Measurements from ENCODE around the gene ABL1.

The ABL1 gene

DNA sequence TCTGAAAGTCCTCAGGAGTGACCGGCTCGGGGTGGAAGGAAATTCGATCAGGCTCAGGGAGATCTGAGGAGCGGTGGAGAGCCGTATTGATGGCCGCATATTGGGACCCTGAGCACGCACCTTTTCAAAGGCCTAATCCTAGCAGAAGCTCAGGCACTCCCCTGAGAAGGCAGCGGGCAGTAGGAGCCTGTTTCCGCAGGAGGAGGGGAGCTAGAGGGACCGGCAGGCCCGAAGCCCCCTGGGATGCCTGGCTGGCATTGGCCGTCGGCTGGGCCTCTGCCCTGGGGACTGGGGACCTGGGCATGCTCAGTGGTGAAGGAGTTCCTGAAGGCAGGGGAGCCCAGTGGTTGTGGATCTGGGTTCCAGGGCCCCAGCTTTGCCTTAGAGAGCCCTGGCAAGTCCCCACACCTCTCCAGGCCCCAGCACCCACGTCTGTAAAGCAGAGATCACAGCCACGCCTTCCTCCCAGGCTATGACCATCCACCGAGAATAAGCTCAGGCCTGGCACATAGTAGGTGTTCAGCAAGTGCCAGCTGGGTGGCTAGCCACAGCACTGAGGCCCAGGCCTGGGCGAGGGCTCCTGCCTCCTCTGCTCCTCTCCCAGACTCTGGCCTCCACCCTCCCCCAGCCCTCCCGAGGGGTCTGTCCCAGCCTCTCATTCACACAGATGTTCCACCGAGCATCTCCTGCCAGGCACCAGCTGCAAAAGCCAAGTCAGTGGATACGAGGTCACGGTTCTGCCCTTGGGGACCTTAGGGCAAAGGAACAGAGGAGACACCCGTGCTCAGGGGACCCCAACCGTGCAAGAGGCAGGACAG is 78.8 kb downstream of the ABL1 start:
- in situ Hi-C loops (cut with HindIII; ENCODE audit: low sequenced_read_pairs) = no loop called here

GRCh38 chr9:130914417-130915095 is 79.5 kb downstream of the ABL1 start:
- in situ Hi-C loops (cut with HindIII; ENCODE audit: low sequenced_read_pairs) = no loop called here

DNA sequence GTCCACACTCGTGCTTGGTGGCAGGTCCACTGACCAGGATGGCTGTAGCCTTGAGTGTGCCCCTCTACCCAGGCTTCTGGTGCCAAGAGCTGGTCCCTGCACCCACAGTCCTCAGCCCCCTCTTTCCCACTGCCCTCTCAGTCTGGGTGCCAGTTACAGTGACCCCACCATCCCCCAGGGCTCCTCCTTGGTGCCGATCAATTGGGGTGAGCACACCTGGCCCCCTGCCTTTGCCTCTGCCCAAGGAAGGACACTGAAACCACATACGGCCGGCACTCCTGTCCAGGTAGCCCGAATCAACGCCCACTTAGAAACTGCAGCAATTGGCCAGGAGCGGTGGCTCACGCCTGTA is 80.0 kb downstream of the ABL1 start:
- in situ Hi-C loops (cut with HindIII; ENCODE audit: low sequenced_read_pairs) = no loop called here

DNA sequence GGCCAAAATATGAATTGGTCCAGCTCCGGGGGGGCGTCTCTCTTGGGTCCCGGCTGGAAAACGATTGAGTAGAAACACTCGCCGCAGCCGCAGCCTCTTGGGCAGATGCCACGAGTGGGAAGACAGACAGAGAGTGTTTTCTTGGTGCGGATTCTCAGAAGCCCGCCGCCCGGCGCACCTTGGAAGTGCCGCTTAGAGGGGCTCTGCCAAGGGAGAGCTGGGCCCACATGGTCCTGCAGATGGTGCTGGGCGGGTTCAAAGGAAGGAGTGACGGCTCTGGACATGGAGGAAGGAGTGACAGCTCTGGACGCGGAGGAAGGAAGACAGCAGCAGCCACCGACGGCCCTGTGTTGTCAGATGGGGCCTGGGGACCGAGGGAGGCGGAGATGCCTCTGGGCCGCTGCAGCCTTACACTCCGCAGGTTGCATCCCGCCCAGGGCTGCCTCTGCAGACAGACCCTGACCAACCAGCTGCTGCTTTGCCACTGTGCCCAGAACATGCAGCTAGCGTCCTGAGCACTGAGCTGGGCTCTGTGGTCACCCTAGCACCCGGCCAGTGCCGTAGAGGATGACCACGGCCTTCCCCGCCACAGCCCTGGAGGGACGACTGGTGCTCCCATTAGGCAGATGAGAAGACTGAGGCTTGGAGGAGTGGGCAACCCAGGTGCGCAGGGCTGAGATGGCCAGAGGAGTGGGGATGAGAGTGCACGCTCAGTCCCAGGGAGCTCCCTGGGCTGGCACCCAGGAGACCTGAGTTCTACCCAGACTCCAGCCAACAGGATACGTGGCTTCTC is 82.3 kb downstream of the ABL1 start:
- in situ Hi-C loops (cut with HindIII; ENCODE audit: low sequenced_read_pairs) = no loop called here

DNA sequence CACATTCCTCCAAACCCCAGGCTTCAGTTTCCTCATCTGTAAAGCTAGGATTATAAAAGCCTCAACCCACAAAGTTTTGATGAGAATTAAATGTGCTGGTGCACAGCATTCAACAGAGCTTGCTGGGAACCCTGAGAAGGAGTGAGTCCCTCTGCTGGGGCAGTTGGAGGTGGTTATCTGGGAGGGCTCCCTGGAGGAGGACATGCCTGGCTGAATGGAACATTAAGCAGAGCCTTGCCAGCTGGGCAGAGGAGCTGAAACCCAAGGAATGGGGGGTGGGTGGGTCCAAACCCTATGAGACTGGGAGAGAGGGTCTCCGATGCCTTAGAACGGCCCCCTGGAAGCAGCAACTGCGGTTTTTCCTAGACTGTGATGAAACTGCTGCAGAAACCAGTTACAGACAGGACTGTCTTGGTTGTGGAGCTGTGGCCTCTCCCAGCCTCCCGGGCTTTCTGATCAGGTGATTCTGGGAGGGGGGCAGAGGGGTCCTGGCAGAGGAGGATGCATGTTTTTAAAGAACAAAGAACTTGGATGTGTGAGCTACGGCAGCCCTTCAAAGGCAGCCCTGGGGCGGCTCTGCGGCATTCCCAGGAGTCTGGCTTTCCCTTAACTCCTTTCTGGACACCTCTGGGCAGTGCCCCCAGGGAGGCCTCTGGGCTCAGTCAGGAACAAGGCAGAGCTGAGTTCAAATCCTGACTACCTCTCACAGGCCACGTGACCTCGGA is 83.2 kb downstream of the ABL1 start:
- in situ Hi-C loops (cut with HindIII; ENCODE audit: low sequenced_read_pairs) = no loop called here

DNA sequence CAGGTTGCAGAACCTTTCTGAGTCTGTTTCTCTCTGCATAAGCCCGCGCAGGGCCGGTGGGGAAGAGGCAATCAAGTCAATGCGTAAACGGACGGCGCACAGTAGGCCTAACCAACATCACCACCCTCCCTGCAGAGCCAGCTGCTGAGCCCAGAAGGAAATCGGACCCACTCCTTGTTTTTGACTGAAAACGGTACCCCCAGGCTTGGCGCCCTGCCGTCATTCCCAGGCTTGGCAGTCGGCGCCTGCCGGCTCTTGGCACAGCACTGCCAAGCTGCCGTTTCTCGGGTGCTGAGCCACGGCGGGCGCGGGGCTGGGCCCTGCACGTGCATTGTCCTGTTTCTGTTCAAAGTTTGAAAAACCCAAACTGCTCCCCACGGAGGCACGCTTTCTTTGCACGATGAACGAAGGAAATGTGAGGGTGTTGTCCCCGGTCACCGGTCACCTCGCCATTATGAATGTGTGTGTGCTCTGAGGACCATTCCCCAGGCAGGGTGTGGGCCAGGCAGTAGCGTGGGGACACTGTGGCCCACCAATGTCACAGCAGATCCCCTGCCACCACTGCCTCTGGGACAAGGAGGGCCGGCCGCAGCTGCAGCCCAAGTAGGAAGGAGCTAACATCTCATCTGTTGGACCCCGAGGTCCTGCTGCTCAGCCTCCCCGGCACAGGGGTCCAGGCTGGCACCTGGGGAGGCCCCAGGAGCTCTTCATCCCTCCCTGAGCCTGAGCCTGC is 83.9 kb downstream of the ABL1 start:
- in situ Hi-C loops (cut with HindIII; ENCODE audit: low sequenced_read_pairs) = no loop called here

DNA sequence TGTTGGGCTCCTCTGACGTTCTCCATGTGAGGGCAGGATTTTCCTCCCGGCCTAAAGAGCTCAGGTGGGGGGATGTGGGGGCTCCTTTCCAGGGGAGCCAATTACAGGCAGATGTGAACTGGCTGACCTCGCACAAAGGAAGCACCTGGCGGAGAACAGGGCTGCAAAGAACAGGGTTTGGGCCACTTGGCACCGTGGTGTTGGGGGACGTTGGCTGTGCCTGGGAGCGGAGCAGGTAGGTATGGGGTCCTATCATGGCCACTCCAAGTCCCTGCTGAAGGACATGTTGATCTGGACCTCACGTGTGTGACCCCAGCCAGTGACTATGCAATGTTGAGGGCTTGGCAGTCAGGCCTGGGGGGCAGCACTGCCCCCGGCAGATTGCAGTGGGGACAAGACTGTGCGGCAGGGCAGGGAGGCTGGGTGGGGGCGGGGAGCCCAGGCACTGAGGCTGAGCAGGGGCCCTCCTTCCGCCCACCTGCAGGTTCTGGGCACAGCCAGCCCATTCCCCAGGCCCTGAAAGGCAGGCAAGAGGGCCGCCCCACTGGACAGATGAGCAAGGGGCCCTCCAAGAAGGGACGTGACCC is 84.6 kb downstream of the ABL1 start:
- in situ Hi-C loops (cut with HindIII; ENCODE audit: low sequenced_read_pairs) = no loop called here

- in situ Hi-C loops (cut with HindIII; ENCODE audit: low sequenced_read_pairs) = no loop called here
These were observed 85.2 kb downstream of the ABL1 start for GRCh38 chr9:130920233-130920632.

DNA sequence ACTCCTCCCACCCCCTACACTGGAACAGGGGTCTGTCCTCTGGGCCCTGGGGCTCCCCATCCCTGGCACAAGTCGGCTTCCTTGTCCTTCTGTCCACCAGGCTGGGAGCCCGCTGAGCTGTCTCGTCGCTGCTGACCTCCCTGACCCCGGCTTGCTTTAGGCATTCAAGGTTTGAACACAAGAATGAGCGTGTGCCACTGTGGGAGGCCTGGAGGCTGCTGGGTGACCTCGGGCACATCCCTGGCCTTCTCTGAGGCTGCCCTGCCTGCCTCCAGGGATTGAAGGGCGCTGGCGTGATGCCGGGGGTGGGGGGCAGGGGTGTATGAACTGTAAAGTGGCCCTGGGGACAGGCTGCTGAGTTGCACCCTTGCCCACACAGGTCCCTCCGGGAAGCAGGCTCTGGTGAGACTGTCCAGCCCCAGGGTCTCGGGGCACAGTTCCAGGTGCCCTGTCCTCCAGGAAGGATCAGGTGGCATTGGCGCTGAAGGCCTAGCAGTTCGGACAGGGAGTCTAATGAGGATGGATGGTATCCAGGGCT is 85.8 kb downstream of the ABL1 start:
- in situ Hi-C loops (cut with HindIII; ENCODE audit: low sequenced_read_pairs) = no loop called here

DNA sequence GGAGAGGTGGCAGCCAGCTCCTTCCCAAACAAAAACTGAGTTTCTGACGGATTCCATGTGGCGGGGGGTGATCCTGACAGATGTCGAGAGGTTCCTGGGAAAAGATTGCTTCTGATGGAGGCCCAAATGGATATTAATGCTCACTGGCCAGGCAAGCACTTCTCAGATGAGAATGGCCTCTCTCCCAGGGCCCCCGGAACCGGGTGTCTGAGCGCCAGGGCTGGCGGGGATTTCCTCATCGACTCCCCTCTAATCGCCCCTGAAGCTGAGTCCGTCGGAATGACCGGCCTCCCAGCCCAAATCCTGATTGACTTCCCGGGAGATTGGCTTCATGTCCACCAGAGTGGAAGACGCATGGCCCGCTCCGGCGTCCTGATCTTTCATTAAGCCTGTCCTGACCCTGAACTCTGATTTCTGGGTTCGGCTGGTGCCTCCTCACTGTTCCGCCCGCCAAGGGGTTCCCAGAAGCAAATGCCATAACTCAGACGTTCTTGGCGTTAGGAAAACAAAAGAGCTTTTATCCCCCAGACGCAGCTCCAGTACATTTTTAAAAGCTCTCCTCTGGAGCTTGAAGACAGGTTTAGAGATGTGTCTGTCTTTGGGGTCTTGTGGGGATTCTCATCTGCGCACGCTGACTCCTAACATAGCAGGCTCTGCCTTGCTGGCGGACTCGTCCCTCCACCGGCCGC is 86.4 kb downstream of the ABL1 start:
- in situ Hi-C loops (cut with HindIII; ENCODE audit: low sequenced_read_pairs) = no loop called here

DNA sequence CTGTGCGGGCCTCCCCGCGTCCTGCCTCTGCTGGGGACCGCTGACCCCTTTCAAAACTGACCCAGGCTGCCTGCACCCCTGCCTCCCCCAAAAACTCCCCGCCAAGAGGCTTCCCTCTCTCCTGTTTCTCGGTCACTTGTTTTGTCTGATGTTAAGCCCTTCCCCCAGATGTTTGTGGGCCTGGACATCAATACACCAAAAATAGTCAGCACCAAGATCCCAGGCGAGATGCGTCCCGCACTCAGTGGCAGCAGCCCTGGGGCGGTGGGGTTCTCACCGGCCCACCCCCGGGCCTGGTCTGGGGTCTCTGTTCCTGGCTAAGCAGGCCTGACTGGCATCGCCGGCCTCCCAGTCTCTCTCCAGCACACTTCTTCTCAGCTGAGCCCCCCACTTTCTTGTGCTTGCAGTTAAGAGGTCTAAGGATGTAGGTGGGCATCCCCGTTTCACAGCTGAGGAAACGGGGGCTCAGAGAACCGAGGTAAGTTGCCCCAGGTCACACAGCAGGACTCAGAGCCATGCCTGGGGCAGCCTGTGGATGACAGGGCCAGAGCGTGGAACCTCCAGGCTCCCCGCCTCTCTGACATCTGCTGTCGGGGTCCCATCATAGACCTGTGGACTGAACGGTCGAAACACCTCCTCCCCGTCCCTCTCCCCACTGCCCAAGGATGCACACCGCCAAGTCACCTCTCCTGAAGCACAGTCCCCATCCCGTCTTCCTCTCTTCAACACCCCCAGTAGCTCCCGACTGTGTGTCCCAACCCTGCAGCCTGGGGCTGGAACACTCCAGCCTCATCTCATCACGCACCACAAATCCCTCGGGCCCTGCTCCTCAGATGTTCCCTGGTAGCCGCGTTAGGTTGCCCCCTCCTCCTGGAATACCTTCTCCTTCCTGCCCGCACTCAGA is 87.2 kb downstream of the ABL1 start:
- in situ Hi-C loops (cut with HindIII; ENCODE audit: low sequenced_read_pairs) = no loop called here

GRCh38 chr9:130922893-130923610 is 88.0 kb downstream of the ABL1 start:
- in situ Hi-C loops (cut with HindIII; ENCODE audit: low sequenced_read_pairs) = no loop called here

DNA sequence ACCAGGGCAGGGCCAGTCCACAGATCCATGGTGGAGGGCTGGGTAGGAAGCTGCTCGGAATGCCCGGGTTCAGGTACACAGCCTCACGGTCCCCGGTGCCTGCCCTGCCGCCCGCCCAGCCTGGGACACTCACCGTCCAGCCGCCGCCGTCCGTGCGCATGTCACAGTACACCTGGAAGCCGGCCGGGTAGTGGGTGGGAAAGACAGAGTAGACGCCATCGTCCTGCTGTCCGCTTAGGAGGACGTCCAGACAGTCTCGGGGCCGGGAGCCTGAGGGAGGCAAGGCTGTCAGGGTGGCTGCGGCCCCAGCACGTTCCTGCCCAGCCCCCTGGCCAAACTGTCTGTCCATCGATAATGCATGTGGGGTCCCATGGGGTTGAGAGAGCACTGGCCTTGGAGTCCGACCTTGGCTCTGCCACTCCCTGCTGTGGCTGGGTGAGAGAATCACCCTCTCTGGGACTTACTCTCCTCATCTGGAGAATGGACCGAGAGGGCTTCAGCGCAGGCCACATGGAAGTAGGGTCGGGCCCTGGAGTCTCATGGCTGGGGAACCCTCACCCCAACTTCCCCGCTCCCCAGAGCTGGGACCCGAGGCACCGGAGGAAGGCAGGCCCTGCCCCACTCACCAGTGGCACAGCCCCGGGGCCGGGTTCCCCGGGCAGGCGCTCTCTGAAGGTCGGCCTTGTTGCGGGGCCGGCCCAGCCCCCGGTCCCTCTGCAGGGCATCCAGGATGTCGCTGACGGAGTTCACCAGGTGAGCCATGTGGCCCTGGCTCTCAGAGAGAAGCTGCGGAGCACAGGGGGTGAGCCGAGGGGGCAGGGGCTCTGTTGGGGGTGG is 88.8 kb downstream of the ABL1 start:
- in situ Hi-C loops (cut with HindIII; ENCODE audit: low sequenced_read_pairs) = no loop called here

DNA sequence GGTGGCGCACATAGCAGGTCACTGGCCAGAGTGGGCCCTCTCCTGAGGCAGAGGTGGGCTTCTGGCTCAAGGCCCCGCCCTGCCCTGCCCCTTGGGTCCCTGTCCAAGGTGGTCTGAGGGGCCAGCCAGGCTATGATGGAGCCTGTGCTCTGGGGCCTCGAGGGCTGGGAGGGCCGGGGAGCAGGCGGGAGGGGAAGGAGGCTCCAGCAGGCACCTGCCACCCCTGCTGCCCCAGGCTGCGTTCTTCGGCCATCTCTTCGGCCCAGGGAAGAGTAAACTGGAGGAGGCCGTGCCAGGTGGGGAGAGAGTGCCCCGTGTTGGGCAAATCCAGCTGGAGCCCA is 89.4 kb downstream of the ABL1 start:
- in situ Hi-C loops (cut with HindIII; ENCODE audit: low sequenced_read_pairs) = no loop called here

DNA sequence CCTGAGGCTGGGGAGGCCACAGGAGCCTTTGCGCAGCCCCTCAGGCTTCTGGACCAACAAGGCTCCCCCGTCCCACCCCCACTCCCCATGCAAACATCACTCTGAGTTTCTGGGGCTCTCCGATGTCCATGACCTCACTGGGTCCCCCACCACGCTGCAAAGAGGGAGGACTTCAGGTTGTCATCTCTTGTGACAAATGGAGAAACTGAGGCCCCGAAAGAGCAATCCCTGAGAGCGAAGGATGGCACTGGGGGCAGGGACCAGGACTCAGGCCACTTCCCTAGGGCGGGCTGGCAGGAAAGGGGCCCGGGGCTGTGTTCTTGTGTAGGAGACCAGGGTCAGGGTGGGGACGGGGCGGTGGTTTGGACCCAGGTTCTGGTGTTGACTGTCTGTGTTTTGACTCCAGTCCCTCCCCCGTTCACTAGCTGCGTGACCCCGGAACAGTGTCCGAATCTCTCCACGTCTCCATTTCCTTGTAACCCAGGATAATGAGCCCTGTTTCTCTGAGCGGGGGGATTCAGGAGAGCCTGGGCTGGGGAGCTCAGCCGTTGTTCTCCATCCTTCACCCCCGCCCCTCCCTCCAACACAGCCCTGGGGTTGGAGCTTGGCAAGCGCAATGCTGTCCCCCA is 90.1 kb downstream of the ABL1 start:
- in situ Hi-C loops (cut with HindIII; ENCODE audit: low sequenced_read_pairs) = no loop called here

- in situ Hi-C loops (cut with HindIII; ENCODE audit: low sequenced_read_pairs) = no loop called here
These were observed 92.3 kb downstream of the ABL1 start for GRCh38 chr9:130927338-130927737.

Data from DLD1 (cell line).